Endothelial cell of umbilical vein (primary cell): ENCODE data around the gene PIGX. TPM values are rescaled to one million over a fixed set of nuclear protein-coding genes. Genes with fewer than 3 reads are reported as not detected.

ENCODE experiments used
- BruUV-seq: library from RNA; stranded (reverse); fragments of 400-500 nt; replicated peaks from 2 replicates; lab custom pipeline; 2021; lab: Mats Ljungman, UMichigan
- CTCF ChIA-PET: fragments of 300-600, 350-600 bp; sonication (Branson Sonifier 250); formaldehyde crosslinking; loops from one replicate; lab custom pipeline; 2021; ENCODE audit warnings: antibody characterized with exemption, inconsistent platforms; lab: Charles Lee
- POLR2A ChIA-PET: fragments of 300-600, 350-600 bp; sonication (Branson Sonifier 250); formaldehyde crosslinking; loops from one replicate; lab custom pipeline; 2021; ENCODE audit warnings: antibody characterized with exemption, inconsistent platforms; lab: Charles Lee
- DNase-seq: peaks from one replicate; pipeline ENCODE4 v3.0.0-alpha.2; 2011; ENCODE audit warnings: low read depth, low spot score
- FAIRE-seq: peaks from 2 replicates; lab custom pipeline; 2011; peaks lifted over from hg19 to GRCh38; lab: Jason Lieb, UNC
- H2AFZ ChIP-seq: 2 replicates; pipeline ENCODE4 v1.6.0; 2012; ENCODE audit warnings: low read depth, low read length, control low read depth, inconsistent platforms
- H3K27ac ChIP-seq: 2 replicates; pipeline ENCODE4 v1.5.1; 2011; ENCODE audit warnings: low read depth, mild to moderate bottlenecking, control low read depth, low read length, moderate library complexity; ENCODE audit not compliant: insufficient read depth
- H3K27me3 ChIP-seq, 2 experiments: 2 replicates each; pipeline versions ENCODE4 v1.6.0 to v1.6.1; 2011; ENCODE audit warnings: low read length in 2 of 2, mixed read lengths in 1 of 2; ENCODE audit not compliant: control insufficient read depth in 2 of 2, insufficient read depth in 2 of 2
- H3K36me3 ChIP-seq, 2 experiments: 2 replicates in 1 of 2; 3 replicates in 1 of 2; pipeline ENCODE4 v1.5.1; 2011; ENCODE audit warnings: low read length in 2 of 2, mild to moderate bottlenecking in 1 of 2, moderate library complexity in 1 of 2; ENCODE audit not compliant: control insufficient read depth in 2 of 2, insufficient read depth in 2 of 2; ENCODE audit errors: extremely low read depth in 1 of 2
- H3K4me1 ChIP-seq: 3 replicates; pipeline ENCODE4 v1.5.1; 2011; ENCODE audit warnings: mild to moderate bottlenecking, low read length; ENCODE audit not compliant: control insufficient read depth, insufficient read depth; ENCODE audit errors: extremely low read depth
- H3K4me2 ChIP-seq: 2 replicates; pipeline ENCODE4 v1.6.1; 2011; ENCODE audit warnings: low read length, control low read depth, mixed read lengths; ENCODE audit not compliant: insufficient read depth
- H3K4me3 ChIP-seq, 3 experiments: fragments of 200-600 bp in 1 of 3; sonication (generic), shearing (Covaris generic) in 1 of 3; replicated peaks in 1 of 3; 2 replicates each; pipeline ENCODE4 v1.5.1; 2011 to 2016; ENCODE audit warnings: control low read depth in 3 of 3, low read length in 3 of 3, mild to moderate bottlenecking in 2 of 3, inconsistent platforms in 1 of 3, low read depth in 1 of 3, moderate library complexity in 1 of 3; ENCODE audit not compliant: insufficient read depth in 1 of 3
- H3K79me2 ChIP-seq: 2 replicates; pipeline ENCODE4 v1.6.0; 2012; ENCODE audit warnings: low read length, inconsistent platforms; ENCODE audit not compliant: control insufficient read depth, insufficient read depth
- H3K9ac ChIP-seq: replicated peaks from 2 replicates; pipeline ENCODE3; 2011; ENCODE audit warnings: low read length, control low read depth; ENCODE audit not compliant: insufficient read depth; ENCODE audit errors: extremely low read depth
- H3K9me1 ChIP-seq: replicated peaks from 3 replicates; pipeline ENCODE4 v1.6.0; 2011; ENCODE audit warnings: mild to moderate bottlenecking, low read length; ENCODE audit not compliant: control insufficient read depth, insufficient read depth; ENCODE audit errors: extremely low read depth
- H3K9me3 ChIP-seq: replicated peaks from 2 replicates; pipeline ENCODE4 v1.5.1; 2012; ENCODE audit warnings: low read length, inconsistent platforms; ENCODE audit not compliant: control insufficient read depth, insufficient read depth
- H4K20me1 ChIP-seq: replicated peaks from 2 replicates; pipeline ENCODE3; 2011; ENCODE audit warnings: mild to moderate bottlenecking, low read length; ENCODE audit not compliant: control insufficient read depth, insufficient read depth; ENCODE audit errors: extremely low read depth
- EZH2 ChIP-seq: IDR thresholded peaks from 2 replicates; pipeline ENCODE4 v1.6.1; 2012; ENCODE audit warnings: borderline replicate concordance, low read depth, mild to moderate bottlenecking, moderate library complexity, low read length, inconsistent platforms; ENCODE audit not compliant: severe bottlenecking
- FOS ChIP-seq: IDR thresholded peaks from 2 replicates; pipeline ENCODE4 v1.6.1; 2011; ENCODE audit warnings: mild to moderate bottlenecking, low read length, moderate library complexity, borderline replicate concordance; ENCODE audit not compliant: insufficient read depth
- GATA2 ChIP-seq: IDR thresholded peaks from 2 replicates; pipeline ENCODE4 v1.7.0; 2011; ENCODE audit warnings: low read depth, mild to moderate bottlenecking, moderate library complexity, mixed read lengths, low read length; ENCODE audit not compliant: insufficient read length, insufficient read depth
- JUN ChIP-seq: IDR thresholded peaks from 2 replicates; pipeline ENCODE4 v1.6.1; 2011; ENCODE audit warnings: borderline replicate concordance, low read depth; ENCODE audit not compliant: insufficient read length, insufficient read depth
- MYC ChIP-seq: IDR thresholded peaks from one replicate; pipeline ENCODE4 v1.6.1; 2011; ENCODE audit warnings: mild to moderate bottlenecking, low read depth, low read length
- POLR2A ChIP-seq: IDR thresholded peaks from 2 replicates; pipeline ENCODE4 v1.6.1; 2012; ENCODE audit warnings: low read depth, mild to moderate bottlenecking, control low read depth, low read length
- POLR2AphosphoS5 ChIP-seq: IDR thresholded peaks from 2 replicates; pipeline ENCODE4 v1.6.1; 2012; ENCODE audit warnings: low read depth, mild to moderate bottlenecking, control low read depth, low read length, moderate library complexity; ENCODE audit not compliant: insufficient read depth
- dilution Hi-C: fragments of 300-500 bp; cut with MboI; formaldehyde crosslinking; loops from one replicate; pipeline ENCODE4 v1.15.0; 2019; ENCODE audit warnings: low sequenced_read_pairs; ENCODE audit not compliant: extremely low pct_ligation_motif_present
- intact Hi-C: fragments of 100-400 bp; cut with micrococcal nuclease; formaldehyde crosslinking; loops from one replicate; pipeline ENCODE4 v1.10.0; 2022
- polyA plus RNA-seq, 4 experiments: library from polyadenylated mRNA; depleted of rRNA in 3 of 4; stranded (reverse) in 3 of 4; unstranded in 1 of 4; fragments of >200 nt; gene quantifications; 2 replicates each; pipeline versions ENCODE4 v1.2.1 to v1.2.3, GENCODE V29; 2011 to 2012; ENCODE audit warnings: missing spikeins in 1 of 4
- total RNA-seq: library from RNA; stranded (reverse); gene quantifications from 2 replicates; pipeline ENCODE4 v1.2.3, GENCODE V29; 2021
- TF ChIP-seq, protein P1 (sequence below), 2 donors: IDR thresholded peaks; 1 replicate in 1 of 2; 2 replicates in 1 of 2; pipeline ENCODE4 v1.5.1; 2011; ENCODE audit warnings: low read length in 2 of 2, mild to moderate bottlenecking in 2 of 2, moderate library complexity in 2 of 2, control low read depth in 1 of 2, inconsistent platforms in 1 of 2, low read depth in 1 of 2; ENCODE audit not compliant: insufficient read depth in 1 of 2; ENCODE audit errors: extremely low read depth in 1 of 2
- TF ChIP-seq, protein P2 (sequence below): IDR thresholded peaks from 2 replicates; pipeline ENCODE4 v1.6.1; 2011; ENCODE audit not compliant: insufficient read depth, insufficient read length

PIGX gene
- total and polyA plus RNA-seq, 2 donors (not counting 3 experiments of a cell fraction or from before 2014, with no cell fraction given), result 9.2 to 14.0 TPM

DNA sequence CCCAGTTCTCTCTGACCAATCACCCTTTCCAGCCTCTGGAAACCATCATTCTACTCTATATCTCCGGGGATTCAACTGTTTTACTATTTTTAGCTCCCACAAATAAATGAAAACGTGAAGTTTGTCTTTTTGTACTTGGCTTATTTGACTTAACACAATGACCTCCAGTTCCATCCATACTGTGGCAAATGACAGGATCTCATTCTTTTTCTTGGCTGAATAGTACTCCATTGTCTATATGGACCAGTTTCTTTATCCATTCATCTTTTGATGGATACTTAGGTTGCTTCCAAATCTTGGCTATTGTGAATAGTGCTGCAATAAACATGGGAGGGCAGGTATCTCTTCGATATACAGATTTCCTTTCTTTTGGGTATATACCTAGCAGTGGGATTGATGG lies 38.5 kb upstream of the PIGX start:
- H3K36me3 ChIP-seq, result no peaks in the 10 kb centered on the region
- H3K79me2 ChIP-seq, result no peaks in the 10 kb centered on the region
- H3K4me1 ChIP-seq, result peaks cover 7% of the 10 kb centered on the region
- intact Hi-C loops (no loop called here), dilution Hi-C loops (no loop called here)
- H3K27me3 ChIP-seq, result peaks cover 11% of the 10 kb centered on the region in 2 experiments
- no peak overlapping the region for H3K27ac ChIP-seq
- no TSS peak for BruUV-seq
- no peak overlapping the region for H3K4me3 ChIP-seq
- ChIA-PET CTCF (no interaction called here), POLR2A (no interaction called here)
- H3K4me2 ChIP-seq, result no peak overlapping the region
- FAIRE-seq (no peak), DNase-seq (no peak)
- no peak overlapping the region for H3K9ac ChIP-seq
- no peaks in the 10 kb centered on the region for H3K9me1 ChIP-seq
- no peaks in the 10 kb centered on the region for H3K9me3 ChIP-seq
- TF ChIP-seq, protein P1, sequence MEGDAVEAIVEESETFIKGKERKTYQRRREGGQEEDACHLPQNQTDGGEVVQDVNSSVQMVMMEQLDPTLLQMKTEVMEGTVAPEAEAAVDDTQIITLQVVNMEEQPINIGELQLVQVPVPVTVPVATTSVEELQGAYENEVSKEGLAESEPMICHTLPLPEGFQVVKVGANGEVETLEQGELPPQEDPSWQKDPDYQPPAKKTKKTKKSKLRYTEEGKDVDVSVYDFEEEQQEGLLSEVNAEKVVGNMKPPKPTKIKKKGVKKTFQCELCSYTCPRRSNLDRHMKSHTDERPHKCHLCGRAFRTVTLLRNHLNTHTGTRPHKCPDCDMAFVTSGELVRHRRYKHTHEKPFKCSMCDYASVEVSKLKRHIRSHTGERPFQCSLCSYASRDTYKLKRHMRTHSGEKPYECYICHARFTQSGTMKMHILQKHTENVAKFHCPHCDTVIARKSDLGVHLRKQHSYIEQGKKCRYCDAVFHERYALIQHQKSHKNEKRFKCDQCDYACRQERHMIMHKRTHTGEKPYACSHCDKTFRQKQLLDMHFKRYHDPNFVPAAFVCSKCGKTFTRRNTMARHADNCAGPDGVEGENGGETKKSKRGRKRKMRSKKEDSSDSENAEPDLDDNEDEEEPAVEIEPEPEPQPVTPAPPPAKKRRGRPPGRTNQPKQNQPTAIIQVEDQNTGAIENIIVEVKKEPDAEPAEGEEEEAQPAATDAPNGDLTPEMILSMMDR (IDR thresholded peaks at IDR 0.05; ENCODE audit: extremely low read depth in 1 of 2, insufficient read depth in 1 of 2, low read depth in 1 of 2, low read length in 2 of 2), result no peak
- H4K20me1 ChIP-seq, result no peaks in the 10 kb centered on the region
- H2AFZ ChIP-seq, result no peak overlapping the region

DNA sequence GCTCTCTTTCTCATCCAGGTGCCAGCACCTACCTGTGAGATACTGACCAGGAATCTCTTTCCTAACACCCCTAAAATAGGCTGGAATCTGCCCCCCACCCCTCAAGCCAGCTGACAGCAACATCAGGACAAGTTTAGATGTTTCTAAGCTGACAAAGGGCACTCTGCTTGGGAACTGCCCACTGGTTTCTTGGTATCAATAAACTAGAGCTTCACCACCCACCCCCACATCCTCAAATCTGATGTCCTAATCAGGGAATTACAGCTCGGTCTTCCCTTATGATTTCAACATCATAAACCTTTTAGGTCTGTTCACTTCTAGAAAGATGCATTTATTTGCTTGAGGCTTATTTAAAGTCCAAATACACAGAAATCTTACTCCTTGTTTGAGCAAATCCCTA lies 34.8 kb upstream of the PIGX start:
- FAIRE-seq (no peak), DNase-seq (no peak)
- H3K27ac ChIP-seq, result no peak overlapping the region
- H3K9me3 ChIP-seq, result no peaks in the 10 kb centered on the region
- intact Hi-C loops, result no loop called here
- H3K4me2 ChIP-seq, result no peak overlapping the region
- dilution Hi-C loops, result no loop called here
- H3K4me1 ChIP-seq, result no peaks in the 10 kb centered on the region
- no peak overlapping the region for H3K4me3 ChIP-seq
- H3K36me3 ChIP-seq, result no peaks in the 10 kb centered on the region
- ChIA-PET POLR2A (interaction anchor here (0.6 kb wide), 1 partner anchor 15 kb away, joined by 5 read pairs; no protein-coding TSS in a partner anchor), CTCF (interaction anchor here (0.8 to 2.3 kb wide), 7 partner anchors 7 to 155 kb away, joined by 3 to 19 read pairs (median 3); no protein-coding TSS in a partner anchor)
- no peak overlapping the region for H2AFZ ChIP-seq
- TF ChIP-seq GATA2, result no peak
- TF ChIP-seq MYC, result no peak
- TF ChIP-seq JUN, result no peak
- TF ChIP-seq POLR2AphosphoS5, result no peak
- TF ChIP-seq, protein P1 (IDR thresholded peaks at IDR 0.05; ENCODE audit: extremely low read depth in 1 of 2, insufficient read depth in 1 of 2, low read depth in 1 of 2, low read length in 2 of 2), result no peak
- TF ChIP-seq EZH2, result no peak
- TF ChIP-seq, protein P2, sequence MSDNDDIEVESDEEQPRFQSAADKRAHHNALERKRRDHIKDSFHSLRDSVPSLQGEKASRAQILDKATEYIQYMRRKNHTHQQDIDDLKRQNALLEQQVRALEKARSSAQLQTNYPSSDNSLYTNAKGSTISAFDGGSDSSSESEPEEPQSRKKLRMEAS, result no peak
- TF ChIP-seq FOS, result no peak
- TF ChIP-seq POLR2A, result no peak
- no peaks in the 10 kb centered on the region for H4K20me1 ChIP-seq
- no TSS peak for BruUV-seq
- no peaks in the 10 kb centered on the region for H3K79me2 ChIP-seq
- H3K9ac ChIP-seq, result no peak overlapping the region
- no peaks in the 10 kb centered on the region for H3K9me1 ChIP-seq
- H3K27me3 ChIP-seq, result peaks cover 11 to 13% of the 10 kb centered on the region in 2 experiments
